ENCODE measurements around the gene MEST. TPM values are rescaled to one million over a fixed set of nuclear protein-coding genes. Genes with fewer than 3 reads are reported as not detected.

The MEST gene
- total RNA-seq, 1 donor from 2014 or later, result 572 TPM

DNA sequence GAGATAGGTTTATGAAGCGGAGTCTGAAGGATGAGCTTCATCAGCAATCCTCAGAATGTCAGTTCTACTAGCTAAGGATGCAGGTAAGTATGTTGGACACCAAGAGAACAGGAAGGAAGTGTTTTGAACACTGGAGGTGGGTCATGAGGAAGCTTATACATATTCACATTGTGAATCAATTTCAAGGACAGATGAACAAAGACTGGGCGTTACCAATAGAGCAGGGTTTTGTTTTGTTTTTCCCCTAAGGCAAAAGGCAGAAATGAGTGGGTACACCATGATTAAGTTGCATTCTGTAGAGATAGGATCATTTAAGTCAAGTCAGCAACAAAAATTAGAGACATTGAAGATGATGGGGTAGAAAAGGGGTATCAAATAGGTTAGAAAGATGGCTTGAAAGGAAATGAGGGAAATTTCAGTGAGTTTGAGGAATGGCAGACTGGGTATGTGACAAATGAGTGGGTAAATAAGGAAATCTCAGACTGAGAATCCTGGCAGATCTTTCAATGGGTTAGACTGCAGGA is 51.7 kb downstream of the MEST start:
- no peak for DNase-seq (ENCODE audit: extremely low spot score, unreplicated experiment)
- H3K9me3 Mint-ChIP-seq, result no peaks in the 10 kb centered on the region
- no peaks in the 10 kb centered on the region for H3K27me3 Mint-ChIP-seq
- H3K27ac Mint-ChIP-seq, result no peak overlapping the region
- H3K4me1 Mint-ChIP-seq (ENCODE audit: unreplicated experiment), result no peaks in the 10 kb centered on the region
- TF ChIP-seq, protein P1, sequence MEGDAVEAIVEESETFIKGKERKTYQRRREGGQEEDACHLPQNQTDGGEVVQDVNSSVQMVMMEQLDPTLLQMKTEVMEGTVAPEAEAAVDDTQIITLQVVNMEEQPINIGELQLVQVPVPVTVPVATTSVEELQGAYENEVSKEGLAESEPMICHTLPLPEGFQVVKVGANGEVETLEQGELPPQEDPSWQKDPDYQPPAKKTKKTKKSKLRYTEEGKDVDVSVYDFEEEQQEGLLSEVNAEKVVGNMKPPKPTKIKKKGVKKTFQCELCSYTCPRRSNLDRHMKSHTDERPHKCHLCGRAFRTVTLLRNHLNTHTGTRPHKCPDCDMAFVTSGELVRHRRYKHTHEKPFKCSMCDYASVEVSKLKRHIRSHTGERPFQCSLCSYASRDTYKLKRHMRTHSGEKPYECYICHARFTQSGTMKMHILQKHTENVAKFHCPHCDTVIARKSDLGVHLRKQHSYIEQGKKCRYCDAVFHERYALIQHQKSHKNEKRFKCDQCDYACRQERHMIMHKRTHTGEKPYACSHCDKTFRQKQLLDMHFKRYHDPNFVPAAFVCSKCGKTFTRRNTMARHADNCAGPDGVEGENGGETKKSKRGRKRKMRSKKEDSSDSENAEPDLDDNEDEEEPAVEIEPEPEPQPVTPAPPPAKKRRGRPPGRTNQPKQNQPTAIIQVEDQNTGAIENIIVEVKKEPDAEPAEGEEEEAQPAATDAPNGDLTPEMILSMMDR (conservative IDR thresholded peaks at IDR 0.05), result no peak
- H3K4me3 Mint-ChIP-seq, result no peak overlapping the region
- peaks cover 23% of the 10 kb centered on the region for H3K36me3 Mint-ChIP-seq

DNA sequence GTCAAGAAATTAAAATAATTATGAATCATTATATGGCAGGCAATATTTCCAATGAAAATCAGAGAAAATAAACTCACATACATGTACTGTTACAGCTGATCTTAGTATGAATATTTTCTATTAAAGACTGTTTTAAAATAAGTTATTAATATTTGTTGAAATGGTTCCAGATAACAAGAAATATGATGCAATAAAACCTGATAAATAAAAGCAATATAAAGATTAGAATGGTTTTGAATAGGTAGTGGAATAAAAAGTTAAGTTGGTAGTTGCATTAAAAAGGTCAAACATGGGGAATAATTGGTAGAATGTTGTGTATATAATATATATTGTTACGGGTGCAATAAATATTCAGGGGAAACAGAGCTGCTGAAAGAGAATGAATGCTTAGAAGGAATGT is 52.5 kb downstream of the MEST start:
- H3K27ac Mint-ChIP-seq, result no peak overlapping the region
- H3K4me1 Mint-ChIP-seq (ENCODE audit: unreplicated experiment), result no peaks in the 10 kb centered on the region
- peaks cover 29% of the 10 kb centered on the region for H3K36me3 Mint-ChIP-seq
- no peaks in the 10 kb centered on the region for H3K27me3 Mint-ChIP-seq
- no peak for DNase-seq (ENCODE audit: extremely low spot score, unreplicated experiment)
- H3K4me3 Mint-ChIP-seq, result no peak overlapping the region
- TF ChIP-seq, protein P1 (conservative IDR thresholded peaks at IDR 0.05), result no peak
- H3K9me3 Mint-ChIP-seq, result no peaks in the 10 kb centered on the region

DNA sequence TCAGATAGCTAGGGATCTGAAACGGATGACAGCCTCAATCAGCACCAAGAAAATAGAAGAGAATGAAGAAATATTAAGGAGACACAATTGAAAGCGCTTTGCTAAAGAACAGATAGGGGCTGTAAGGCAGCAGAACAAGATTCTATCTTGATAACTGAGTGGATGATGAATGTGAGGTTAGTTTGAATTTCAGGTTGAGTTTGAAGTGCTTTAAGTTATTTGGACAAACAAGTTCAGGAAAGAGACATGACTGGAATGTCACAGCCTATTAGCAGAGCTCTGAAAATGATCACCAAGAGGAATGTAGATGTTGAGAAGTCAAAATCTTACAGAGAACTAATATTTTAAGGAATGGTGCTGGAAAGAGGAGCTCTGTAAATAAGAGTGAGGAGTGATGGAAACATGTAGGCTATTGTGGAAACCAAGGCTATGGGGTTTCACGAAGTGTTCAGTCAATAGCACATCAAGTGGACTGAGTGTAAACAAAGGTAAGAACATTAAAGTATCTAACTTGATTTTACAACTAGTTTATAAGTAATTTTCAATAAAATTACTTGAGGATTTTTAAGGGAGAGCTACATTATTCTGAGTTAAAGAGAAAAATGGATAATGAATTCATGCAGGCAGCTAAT is 61.6 kb downstream of the MEST start:
- peak overlapping the region; percentile 31 for H3K4me3 Mint-ChIP-seq
- no peak overlapping the region for H3K27ac Mint-ChIP-seq
- H3K9me3 Mint-ChIP-seq, result no peaks in the 10 kb centered on the region
- TF ChIP-seq, protein P1 (conservative IDR thresholded peaks at IDR 0.05), result no peak
- DNase-seq (ENCODE audit: extremely low spot score, unreplicated experiment), result no peak
- peaks cover 52% of the 10 kb centered on the region for H3K36me3 Mint-ChIP-seq
- H3K27me3 Mint-ChIP-seq, result no peaks in the 10 kb centered on the region
- no peaks in the 10 kb centered on the region for H3K4me1 Mint-ChIP-seq (ENCODE audit: unreplicated experiment)

DNA sequence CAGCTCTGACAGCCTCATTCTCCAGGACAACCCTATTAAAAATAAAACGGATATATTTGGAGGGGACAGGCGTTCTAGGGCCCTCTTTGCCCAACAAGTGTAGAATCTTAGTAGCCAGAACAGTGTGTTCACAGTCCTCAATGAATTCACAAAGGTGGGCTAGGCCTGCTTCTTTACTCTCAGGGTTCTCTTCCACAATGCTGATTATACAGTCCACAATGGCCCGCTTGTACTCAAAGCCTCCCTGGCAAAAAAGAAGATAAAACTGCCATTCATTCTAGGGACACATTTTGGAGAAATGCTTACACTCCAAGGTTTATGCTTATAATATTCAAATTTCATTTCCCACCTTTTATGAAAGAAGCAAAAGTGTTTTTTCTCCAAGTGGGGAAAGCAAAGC is 62.6 kb downstream of the MEST start:
- no peaks in the 10 kb centered on the region for H3K4me1 Mint-ChIP-seq (ENCODE audit: unreplicated experiment)
- no peaks in the 10 kb centered on the region for H3K9me3 Mint-ChIP-seq
- no peak overlapping the region for H3K27ac Mint-ChIP-seq
- H3K36me3 Mint-ChIP-seq, result peaks cover 52% of the 10 kb centered on the region
- DNase-seq (ENCODE audit: extremely low spot score, unreplicated experiment), result no peak
- no peak overlapping the region for H3K4me3 Mint-ChIP-seq
- no peaks in the 10 kb centered on the region for H3K27me3 Mint-ChIP-seq
- TF ChIP-seq, protein P1 (conservative IDR thresholded peaks at IDR 0.05), result no peak

Small RNA genes within 50 kb of the gene (microRNA-seq; reads per million reads assigned to microRNA genes)
- gene MIR335, result 16,364 reads per million, percentile 97 among the genes with 10 or more reads in this experiment

Other genes starting within 250 kb of the MEST start
- 16.3 and 19.8 TPM in 2 replicates for gene CPA2, start 225.2 kb upstream of the MEST start, total RNA-seq (ENCODE audit: low replicate concordance)
- gene CPA4, start 198.9 kb upstream of the MEST start, total RNA-seq (ENCODE audit: low replicate concordance), result 7.4 and 17.4 TPM in 2 replicates
- gene CPA5, start 147.3 kb upstream of the MEST start, total RNA-seq (ENCODE audit: low replicate concordance), result 0.68 TPM in 1 of 2 replicates, not detected in the other
- gene CPA1, start 111.6 kb upstream of the MEST start, total RNA-seq (ENCODE audit: low replicate concordance), result 0.41 TPM in 1 of 2 replicates, not detected in the other
- 20.1 and 33.0 TPM in 2 replicates for gene CEP41, start 51.1 kb upstream of the MEST start, total RNA-seq (ENCODE audit: low replicate concordance)
- 51.6 and 54.0 TPM in 2 replicates for gene COPG2, start 176.7 kb downstream of the MEST start, total RNA-seq (ENCODE audit: low replicate concordance)
- not detected in 2 replicates for gene TSGA13, start 194.5 kb downstream of the MEST start, total RNA-seq (ENCODE audit: low replicate concordance)
- gene KLF14, start 242.1 kb downstream of the MEST start, total RNA-seq (ENCODE audit: low replicate concordance), result 0.55 and 0.94 TPM in 2 replicates